KOPT-K1 (cell line): ENCODE results near the gene ASIC3.

Experiments used
- H3K27ac ChIP-seq: fragments of 200-600 bp; sonication (generic); 2 replicates; pipeline ENCODE4 v1.5.1; 2016; ENCODE audit warnings: antibody characterized with exemption, mild to moderate bottlenecking, low read depth, low read length; ENCODE audit not compliant: poor library complexity, severe bottlenecking
- H3K36me3 ChIP-seq: fragments of 200-600 bp; sonication (generic); 2 replicates; pipeline ENCODE4 v1.5.1; 2017; ENCODE audit warnings: antibody characterized with exemption, mild to moderate bottlenecking, low read length, moderate library complexity; ENCODE audit not compliant: insufficient read depth
- H3K9me3 ChIP-seq: fragments of 200-600 bp; sonication (generic); 2 replicates; pipeline ENCODE4 v1.5.1; 2017; ENCODE audit warnings: antibody characterized with exemption, low read length, mild to moderate bottlenecking; ENCODE audit not compliant: insufficient read depth, poor library complexity, severe bottlenecking

The ASIC3 gene

DNA sequence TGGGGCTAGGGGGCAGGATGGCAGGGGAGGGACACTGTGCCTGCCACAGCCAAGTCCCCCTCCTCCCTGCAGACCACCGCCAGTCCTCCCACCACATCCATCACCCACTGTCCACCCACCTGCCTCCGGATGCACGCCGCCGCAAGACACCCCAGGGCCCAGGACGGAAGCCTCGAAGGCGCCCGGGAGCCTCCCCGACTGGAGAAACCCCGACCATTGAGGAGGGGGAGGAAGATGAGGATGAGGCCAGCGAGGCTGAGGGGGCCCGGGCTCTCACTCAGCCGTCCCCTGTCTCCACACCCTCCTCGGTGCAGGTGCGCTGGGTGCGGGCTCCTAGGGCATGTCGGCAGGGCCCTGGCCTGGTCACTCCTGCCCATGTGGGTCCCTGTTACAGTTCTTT, 16.1 kb downstream of the ASIC3 start:
- Histone ChIP-seq H3K9me3 (no peaks in the 10 kb centered on the region), H3K36me3 (peaks cover 60% of the 10 kb centered on the region), H3K27ac (no peak overlapping the region)

DNA sequence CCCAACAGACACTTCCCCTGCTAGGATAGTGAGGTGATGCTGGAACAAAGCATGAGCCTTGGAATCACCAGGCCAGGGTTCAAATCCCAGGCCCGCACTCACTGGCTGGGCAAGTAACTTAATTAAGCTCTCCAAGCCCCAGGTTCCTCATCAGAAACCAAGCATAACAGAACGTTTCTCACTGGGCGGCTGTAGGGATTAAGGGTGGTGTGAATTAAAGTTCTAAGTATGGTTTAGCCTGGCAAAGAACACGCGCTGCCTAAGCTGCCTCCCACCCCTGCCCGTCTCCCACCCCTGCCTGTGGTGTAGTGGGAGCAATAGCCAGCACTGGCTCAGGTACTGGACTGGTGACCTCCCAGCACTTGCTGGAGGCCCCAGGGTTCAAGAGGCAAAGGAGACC, 16.7 kb downstream of the ASIC3 start:
- Histone ChIP-seq H3K9me3 (no peaks in the 10 kb centered on the region), H3K36me3 (peaks cover 65% of the 10 kb centered on the region), H3K27ac (no peak overlapping the region)

DNA sequence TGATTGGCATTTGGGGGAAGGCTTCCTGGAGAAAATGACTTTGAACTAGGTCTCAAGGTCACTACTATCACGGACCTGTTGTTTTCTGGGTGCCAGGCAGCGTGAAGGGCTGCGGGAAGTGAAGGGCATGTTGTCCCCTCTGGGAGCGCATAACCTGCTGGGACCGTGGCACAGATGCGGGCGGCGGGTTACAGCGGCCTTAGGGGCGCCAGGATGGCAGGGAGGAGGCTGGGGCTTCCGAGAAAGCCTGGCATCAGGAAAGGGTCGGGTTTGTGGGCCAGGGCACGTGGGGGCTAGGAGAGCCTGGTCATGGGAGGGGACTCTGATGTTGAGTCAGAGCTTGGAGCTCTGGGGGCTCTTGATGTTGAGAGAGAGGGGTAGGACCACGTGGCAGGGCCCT, 17.2 kb downstream of the ASIC3 start:
- Histone ChIP-seq H3K27ac (no peak overlapping the region), H3K36me3 (peaks cover 70% of the 10 kb centered on the region), H3K9me3 (no peaks in the 10 kb centered on the region)

DNA sequence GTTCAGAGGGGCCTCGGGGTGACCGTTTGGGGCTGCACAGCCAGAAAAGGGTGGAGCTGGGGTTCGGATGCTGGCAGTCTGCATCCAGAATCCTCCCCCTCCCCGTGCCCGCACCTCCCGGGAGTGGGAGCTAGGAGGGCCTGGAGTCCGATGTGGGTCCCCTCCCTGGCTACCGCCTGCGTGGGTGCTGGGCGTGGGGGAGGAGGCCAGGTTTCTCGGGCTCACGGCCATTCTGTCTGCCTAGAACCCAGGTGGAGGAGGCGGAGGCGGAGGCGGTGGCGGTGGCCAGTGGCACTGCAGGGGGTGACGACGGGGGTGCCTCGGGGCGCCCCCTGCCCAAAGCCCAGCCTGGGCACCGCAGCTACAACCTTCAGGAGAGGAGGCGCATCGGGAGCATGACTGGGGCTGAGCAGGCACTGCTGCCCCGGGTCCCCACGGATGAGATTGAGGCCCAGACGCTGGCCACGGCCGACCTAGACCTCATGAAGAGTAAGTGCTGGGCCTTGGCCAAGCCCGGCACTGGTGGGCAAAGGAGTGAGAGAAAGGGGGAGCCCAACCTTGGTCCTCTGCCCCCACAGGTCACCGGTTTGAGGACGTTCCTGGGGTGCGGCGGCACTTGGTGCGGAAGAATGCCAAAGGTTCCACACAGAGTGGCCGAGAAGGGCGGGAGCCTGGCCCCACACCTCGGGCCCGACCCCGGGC, 18.1 kb downstream of the ASIC3 start:
- Histone ChIP-seq H3K36me3 (peaks cover 79% of the 10 kb centered on the region), H3K27ac (no peak overlapping the region), H3K9me3 (no peaks in the 10 kb centered on the region)

DNA sequence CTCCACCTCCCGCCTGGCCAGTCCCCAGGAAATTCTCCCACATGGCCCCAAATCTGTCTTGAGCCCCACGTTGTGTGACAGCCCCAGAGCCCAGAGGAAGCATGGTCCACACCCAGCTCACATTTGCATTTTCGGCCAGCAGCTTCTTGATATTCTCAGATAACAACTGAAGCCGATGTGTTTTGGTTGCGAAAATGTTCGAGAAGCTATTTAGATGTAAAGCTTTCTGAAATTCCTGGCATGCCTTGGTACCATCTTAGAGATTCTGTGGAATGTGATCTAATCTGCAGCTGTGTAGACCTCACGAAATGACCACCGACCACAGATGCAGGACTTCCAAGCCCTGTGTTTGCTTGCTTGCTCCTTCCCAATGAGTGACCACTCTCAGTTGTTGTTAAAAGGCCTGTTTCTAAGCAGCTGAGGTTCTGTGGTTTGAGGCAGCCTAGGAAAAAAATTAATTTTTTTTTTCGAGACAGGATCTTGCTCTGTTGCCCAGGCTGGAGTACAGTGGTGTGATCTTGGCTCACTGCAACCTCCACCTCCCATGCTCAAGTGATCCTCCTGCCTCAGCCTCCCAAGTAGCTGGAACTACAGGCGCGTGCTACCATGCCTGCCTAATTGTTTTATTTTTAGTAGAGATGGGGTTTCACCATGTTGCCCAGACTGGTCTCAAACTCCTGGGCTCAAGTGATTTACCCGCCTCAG, 19.9 kb downstream of the ASIC3 start:
- Histone ChIP-seq H3K36me3 (peaks cover 93% of the 10 kb centered on the region), H3K27ac (no peak overlapping the region), H3K9me3 (no peaks in the 10 kb centered on the region)

DNA sequence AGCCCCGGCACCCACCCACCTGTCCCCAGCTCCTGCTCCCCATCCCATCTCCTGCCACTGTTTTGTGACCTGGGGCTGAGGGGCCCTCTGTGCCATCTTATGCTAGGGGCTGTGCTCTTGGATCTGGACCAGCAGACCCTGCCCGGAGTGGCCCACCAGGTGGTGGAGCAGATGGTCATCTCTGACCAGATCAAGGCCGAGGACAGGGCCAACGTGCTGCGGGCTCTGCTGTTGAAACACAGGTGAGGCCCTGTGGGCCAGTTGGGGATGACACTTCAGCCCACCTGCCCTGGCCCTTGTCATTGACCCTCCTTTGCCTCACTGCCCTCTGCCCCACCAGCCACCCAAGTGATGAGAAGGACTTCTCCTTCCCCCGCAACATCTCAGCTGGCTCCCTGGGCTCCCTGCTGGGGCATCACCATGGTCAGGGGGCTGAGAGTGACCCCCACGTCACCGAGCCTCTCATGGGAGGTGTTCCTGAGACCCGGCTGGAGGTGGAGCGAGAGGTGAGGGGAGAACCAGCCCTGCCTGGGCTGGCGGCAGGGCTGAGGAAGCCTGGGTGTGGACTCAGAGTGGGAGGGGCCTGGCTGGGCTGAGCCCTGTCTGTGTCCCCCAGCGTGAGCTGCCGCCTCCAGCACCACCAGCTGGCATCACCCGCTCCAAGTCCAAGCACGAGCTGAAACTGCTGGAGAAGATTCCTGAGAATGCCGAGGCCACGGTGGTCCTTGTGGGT, 21.7 kb downstream of the ASIC3 start:
- Histone ChIP-seq H3K27ac (no peak overlapping the region), H3K9me3 (no peaks in the 10 kb centered on the region), H3K36me3 (peaks cover 94% of the 10 kb centered on the region)

DNA sequence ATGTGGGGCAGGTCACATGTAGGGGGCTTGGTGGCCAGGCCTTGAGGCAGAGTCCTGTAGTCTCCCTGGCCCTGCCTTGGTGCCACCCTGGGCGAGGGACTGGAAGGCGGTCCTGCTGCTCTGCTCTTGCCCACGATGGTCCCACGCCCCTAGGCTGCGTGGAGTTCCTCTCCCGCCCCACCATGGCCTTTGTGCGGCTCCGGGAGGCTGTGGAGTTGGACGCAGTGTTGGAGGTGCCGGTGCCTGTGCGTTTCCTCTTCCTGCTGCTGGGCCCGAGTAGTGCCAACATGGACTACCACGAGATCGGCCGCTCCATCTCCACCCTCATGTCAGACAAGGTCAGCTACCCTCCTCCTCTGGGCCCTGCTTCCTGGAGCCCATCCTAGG, 22.2 kb downstream of the ASIC3 start:
- H3K36me3 ChIP-seq: peaks cover 94% of the 10 kb centered on the region
- no peak overlapping the region for H3K27ac ChIP-seq
- H3K9me3 ChIP-seq: no peaks in the 10 kb centered on the region

DNA sequence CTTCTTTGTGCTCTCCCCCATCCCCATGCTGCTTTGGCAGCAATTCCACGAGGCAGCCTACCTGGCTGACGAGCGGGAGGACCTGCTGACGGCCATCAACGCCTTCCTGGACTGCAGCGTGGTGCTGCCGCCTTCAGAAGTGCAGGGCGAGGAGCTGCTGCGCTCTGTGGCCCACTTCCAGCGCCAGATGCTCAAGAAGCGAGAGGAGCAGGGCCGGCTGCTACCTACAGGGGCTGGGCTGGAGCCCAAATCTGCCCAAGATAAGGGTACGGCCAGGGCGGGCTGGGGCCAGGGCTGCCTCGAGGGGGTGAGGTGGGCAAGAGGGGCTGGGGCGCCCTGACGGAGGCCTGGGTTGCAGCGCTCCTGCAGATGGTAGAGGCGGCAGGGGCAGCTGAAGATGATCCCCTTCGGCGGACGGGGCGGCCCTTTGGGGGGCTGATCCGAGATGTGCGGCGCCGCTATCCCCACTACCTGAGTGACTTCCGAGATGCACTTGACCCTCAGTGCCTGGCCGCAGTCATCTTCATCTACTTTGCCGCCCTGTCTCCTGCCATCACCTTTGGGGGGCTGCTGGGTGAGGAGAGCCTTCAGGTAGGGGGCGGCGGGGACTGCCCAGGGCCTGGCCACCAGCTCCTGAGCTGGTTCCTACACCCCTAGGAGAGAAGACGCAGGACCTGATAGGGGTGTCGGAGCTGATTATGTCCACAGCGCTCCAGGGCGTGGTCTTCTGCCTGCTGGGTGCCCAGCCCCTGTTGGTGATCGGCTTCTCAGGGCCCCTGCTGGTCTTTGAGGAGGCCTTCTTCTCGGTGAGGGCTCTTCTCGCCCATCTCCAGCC, 22.9 kb downstream of the ASIC3 start:
- Histone ChIP-seq H3K9me3 (no peaks in the 10 kb centered on the region), H3K36me3 (peaks cover 94% of the 10 kb centered on the region), H3K27ac (no peak overlapping the region)

DNA sequence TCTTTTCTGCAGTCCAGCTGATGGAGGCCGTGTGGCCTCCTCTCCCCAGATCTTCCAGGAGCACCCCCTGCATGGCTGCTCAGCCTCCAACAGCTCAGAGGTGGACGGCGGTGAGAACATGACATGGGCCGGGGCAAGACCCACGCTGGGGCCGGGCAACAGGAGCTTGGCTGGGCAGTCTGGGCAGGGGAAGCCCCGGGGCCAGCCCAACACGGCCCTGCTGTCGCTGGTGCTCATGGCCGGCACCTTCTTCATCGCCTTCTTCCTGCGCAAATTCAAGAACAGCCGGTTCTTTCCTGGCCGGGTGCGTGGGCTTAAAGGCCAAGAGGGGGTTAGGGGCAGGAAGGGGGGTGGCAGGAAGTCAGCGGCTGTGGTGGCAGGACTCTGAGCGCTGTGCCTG, 25.7 kb downstream of the ASIC3 start:
- Histone ChIP-seq H3K27ac (no peak overlapping the region), H3K9me3 (no peaks in the 10 kb centered on the region), H3K36me3 (peaks cover 92% of the 10 kb centered on the region)

DNA sequence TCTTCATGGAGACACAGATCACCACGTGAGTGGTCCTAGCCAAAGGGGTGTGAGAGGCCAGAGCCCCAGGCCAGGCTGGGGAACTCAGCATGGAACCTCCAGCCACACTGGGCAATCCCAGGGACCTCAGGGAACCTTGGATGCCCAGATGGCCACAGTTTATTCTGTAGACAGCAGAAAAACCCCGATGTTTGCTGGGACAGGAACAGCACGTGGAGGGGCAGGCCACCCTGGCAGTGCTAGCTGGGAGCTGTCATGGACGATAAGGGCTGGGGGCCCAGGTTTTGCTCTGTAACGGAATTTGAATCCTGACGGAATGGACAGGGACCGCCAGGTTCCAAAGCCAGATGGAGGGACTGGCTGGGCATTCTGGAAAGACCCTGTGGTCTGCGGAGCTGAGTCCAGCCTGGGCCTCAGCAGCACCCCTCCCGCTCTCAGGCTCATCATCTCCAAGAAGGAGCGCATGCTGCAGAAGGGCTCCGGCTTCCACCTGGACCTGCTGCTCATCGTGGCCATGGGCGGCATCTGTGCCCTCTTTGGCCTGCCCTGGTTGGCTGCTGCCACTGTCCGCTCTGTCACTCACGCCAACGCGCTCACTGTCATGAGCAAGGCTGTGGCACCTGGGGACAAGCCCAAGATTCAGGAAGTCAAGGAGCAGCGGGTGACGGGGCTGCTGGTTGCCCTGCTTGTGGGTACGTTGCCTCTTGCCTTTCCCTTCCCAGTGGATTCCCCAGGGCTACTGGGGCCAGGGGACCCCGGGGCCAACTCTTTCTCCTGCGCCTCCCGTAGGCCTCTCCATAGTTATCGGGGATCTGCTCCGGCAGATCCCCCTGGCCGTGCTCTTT, 26.7 kb downstream of the ASIC3 start:
- Histone ChIP-seq H3K36me3 (peaks cover 86% of the 10 kb centered on the region), H3K9me3 (no peaks in the 10 kb centered on the region), H3K27ac (no peak overlapping the region)

DNA sequence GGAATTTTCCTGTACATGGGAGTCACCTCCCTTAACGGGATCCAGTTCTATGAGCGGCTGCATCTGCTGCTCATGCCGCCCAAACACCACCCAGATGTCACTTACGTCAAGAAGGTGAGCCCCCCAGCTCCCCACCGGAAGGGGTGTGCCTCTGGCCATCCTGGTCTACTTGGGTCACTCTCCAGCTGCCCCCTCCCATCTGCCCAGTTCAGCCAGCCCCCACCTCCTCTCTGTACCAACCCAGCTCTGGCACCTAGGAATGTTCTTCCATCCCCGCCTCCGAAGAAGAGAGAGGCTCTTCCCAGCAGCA, 27.3 kb downstream of the ASIC3 start:
- Histone ChIP-seq H3K27ac (no peak overlapping the region), H3K36me3 (peaks cover 80% of the 10 kb centered on the region), H3K9me3 (no peaks in the 10 kb centered on the region)

DNA sequence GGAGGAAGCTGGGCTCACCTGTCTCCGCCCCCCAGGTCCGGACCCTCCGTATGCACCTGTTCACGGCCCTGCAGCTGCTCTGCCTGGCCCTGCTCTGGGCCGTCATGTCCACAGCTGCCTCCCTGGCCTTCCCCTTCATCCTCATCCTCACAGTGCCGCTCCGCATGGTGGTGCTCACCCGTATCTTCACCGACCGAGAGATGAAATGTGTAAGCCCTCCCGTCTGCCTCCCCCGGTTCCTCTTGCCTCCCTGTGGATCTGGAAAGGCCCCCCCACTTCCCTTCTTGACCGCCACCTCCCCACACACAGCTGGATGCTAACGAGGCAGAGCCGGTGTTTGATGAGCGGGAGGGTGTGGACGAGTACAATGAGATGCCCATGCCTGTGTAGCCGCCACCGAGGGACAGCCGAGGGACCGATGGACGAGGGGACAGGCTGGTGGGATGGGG, 27.7 kb downstream of the ASIC3 start:
- no peaks in the 10 kb centered on the region for H3K9me3 ChIP-seq
- no peak overlapping the region for H3K27ac ChIP-seq
- H3K36me3 ChIP-seq: peaks cover 76% of the 10 kb centered on the region

DNA sequence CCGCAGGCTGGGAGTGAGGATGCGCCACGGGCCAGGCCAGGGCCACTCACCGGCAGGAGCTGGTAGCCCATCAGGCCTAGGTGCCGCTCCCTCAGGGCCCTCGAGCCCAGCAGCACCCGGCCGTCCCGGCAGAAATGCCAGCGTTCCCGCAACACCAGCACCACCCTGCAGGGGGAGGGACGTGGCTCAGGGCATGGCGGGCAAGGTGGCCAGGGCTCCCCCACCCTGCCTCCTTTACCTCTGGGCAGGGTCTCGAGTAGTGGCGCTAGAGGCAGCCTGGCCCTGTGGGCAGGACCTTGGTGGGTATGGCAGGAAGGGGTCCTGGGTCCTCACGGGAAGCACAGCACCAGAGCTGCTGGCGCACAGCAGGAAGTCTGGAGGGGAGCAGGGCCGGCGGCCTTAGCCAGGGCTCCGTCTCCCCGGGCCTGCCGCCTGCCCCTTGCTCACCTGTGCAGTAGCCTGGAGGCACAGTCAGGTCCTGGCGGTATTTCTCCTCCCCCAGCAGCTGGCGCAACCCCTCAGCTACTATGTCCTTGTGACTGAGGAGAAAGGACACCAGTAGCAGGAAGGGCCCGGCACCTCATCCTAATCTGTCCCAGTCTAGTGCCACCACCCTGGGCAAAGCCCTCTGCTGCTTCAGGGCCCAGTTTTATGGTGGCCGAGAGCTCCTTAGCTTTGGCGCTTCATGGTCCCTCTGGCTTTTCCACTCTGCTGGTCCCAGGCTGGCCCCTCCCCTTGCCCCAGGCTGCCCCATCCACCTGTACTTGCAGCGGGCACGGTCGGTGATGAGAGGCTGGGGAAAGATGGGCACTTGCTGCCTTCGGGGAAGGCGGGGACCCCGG, 28.8 kb downstream of the ASIC3 start:
- Histone ChIP-seq H3K9me3 (no peaks in the 10 kb centered on the region), H3K36me3 (peaks cover 65% of the 10 kb centered on the region), H3K27ac (no peak overlapping the region)
